ENCODE data around the gene CYP4F11.

CYP4F11 gene

GRCh38 chr19:15862444-15862843, 71.9 kb downstream of the CYP4F11 start:
- H3K4me3 ChIP-seq (ENCODE audit: severe bottlenecking) = no peak overlapping the region
- no peak for DNase-seq (ENCODE audit: low spot score)
- no peaks in the 10 kb centered on the region for H3K4me1 ChIP-seq (ENCODE audit: insufficient read depth, poor library complexity, severe bottlenecking)
- H3K9me3 ChIP-seq (ENCODE audit: severe bottlenecking) = no peaks in the 10 kb centered on the region
- ATAC-seq (ENCODE audit: low read depth) = no peak
- H3K27me3 ChIP-seq (ENCODE audit: insufficient read depth, poor library complexity, severe bottlenecking) = no peaks in the 10 kb centered on the region
- TF ChIP-seq CTCF (IDR thresholded peaks at IDR 0.05; ENCODE audit: poor library complexity, severe bottlenecking) = no peak
- H3K27ac ChIP-seq (ENCODE audit: poor library complexity, severe bottlenecking) = no peak overlapping the region
- H3K36me3 ChIP-seq (ENCODE audit: low read depth) = no peaks in the 10 kb centered on the region

All from RWPE2 (cell line).